ENCODE results near the gene CHMP2B. TPM values are rescaled to one million over a fixed set of nuclear protein-coding genes. Genes with fewer than 3 reads are reported as not detected.

Gene CHMP2B, protein sequence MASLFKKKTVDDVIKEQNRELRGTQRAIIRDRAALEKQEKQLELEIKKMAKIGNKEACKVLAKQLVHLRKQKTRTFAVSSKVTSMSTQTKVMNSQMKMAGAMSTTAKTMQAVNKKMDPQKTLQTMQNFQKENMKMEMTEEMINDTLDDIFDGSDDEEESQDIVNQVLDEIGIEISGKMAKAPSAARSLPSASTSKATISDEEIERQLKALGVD
- 47.3 and 69.6 TPM in 2 replicates for polyA plus RNA-seq

DNA sequence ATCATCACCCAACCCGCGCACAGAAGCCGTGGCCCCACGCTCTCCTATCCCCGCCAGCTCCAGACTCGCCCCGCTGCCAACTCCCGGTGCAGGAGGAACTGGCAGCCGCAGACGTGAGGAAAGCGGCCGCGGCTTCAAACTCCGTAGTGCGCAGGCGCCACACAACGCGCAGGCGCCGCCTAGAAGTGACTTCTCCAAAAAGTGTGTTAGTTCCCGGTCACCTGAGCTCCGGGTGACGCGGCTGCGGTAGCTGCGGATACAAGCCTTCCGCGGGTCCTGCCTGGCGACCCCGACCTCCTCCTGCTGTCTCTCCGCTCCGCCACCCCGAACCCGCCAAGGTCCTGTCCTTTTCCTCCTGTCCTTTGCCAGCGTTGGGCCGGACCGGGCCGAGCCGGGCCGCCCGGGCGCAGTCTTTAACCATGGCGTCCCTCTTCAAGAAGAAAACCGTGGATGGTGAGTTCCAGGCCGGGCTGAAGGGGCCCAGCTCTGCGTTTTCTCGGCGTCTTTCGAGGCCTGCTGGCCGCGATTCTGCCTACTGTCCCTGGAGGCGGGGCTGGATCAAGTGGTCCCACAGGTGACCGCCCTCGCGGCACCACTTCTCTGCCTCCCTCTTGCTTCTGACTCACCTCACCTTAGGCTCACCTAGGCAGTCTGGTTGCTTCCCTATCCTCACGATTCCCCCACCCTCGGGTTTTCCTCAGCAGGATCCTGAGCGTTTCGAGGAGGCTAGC is at the start of gene CHMP2B:
Gene CHMP2B (plus strand): TSS at position 206 of the 731 bp plus-strand sequence. CDS start 214 bp downstream, at position 420.

DNA sequence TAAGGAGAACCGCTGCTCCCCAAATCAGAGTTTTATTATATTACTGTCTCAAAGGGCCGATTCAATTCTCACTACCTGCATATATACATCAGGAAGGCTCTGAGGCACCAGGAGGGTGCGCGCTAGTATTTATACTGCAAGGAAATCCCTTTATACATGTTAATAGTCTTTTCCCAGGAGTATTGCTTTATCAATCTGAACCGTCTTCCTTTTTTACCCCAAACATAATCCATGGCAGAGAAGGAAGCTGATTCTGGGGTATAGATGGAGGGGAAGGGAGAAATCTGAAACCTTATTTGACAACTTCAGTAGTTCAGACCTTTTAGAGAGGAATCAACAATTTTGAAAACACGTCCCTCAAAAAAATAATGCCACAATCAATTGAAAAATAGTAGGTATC is 49.4 kb downstream of the CHMP2B start, which contains the start of gene POU1F1:
Gene POU1F1 (minus strand): TSS at position 101 of the 400 bp plus-strand sequence. CDS start 122 bp downstream, outside the sequence.

Other genes starting within 250 kb of the CHMP2B start
- gene VGLL3, start 236.2 kb upstream of the CHMP2B start, polyA plus RNA-seq: 0.08 and 0.22 TPM in 2 replicates
- gene POU1F1, start 49.3 kb downstream of the CHMP2B start, polyA plus RNA-seq: 0.18 and 0.54 TPM in 2 replicates

All from Purkinje cell (primary cell).